ENCODE measurements around the gene INSC.

GRCh38 chr11:15236559-15236958 is 121.8 kb downstream of the INSC start:
- TF ChIP-seq CTCF (IDR thresholded peaks at IDR 0.05) (no peak), POLR2A (IDR thresholded peaks at IDR 0.05) (no peak), EP300 (IDR thresholded peaks at IDR 0.05) (no peak), POLR2AphosphoS5 (IDR thresholded peaks at IDR 0.05) (no peak)
